Caco-2 (cell line): Measurements from ENCODE around the gene RNF151. TPM values are rescaled to one million over a fixed set of nuclear protein-coding genes. Genes with fewer than 3 reads are reported as not detected.

Experiments
- BruUV-seq: library from RNA; stranded (reverse); fragments of 400-500 nt; replicated peaks from 2 replicates; lab custom pipeline; 2021; lab: Mats Ljungman, UMichigan
- CTCF ChIA-PET: fragments of 300-600 bp; sonication (Branson Sonifier 250); formaldehyde crosslinking; loops from one replicate; lab custom pipeline; 2022; ENCODE audit warnings: antibody characterized with exemption; lab: Charles Lee
- POLR2A ChIA-PET: fragments of 300-600 bp; sonication (Branson Sonifier 250); formaldehyde crosslinking; loops from one replicate; lab custom pipeline; 2022; ENCODE audit warnings: antibody characterized with exemption; lab: Charles Lee
- DNase-seq, 2 experiments: peaks; one replicate each; pipeline versions ENCODE4 v3.0.0 to v3.0.0-alpha.2; 2020 to 2022
- H3K27me3 ChIP-seq: replicated peaks from 2 replicates; pipeline ENCODE4 v1.6.0; 2011; ENCODE audit warnings: low read length; ENCODE audit not compliant: control insufficient read depth, insufficient read depth
- H3K36me3 ChIP-seq: 2 replicates; pipeline ENCODE4 v1.5.1; 2011; ENCODE audit warnings: low read length; ENCODE audit not compliant: control insufficient read depth, insufficient read depth
- H3K4me1 ChIP-seq: fragments of 250-450 bp; sonication (Bioruptor Pico); 2 replicates; pipeline ENCODE4 v1.5.1; 2020; ENCODE audit warnings: mild to moderate bottlenecking
- H3K4me3 ChIP-seq: 2 replicates; pipeline ENCODE4 v1.5.1; 2011; ENCODE audit warnings: low read depth, mild to moderate bottlenecking, control low read depth, low read length
- H3K9me3 ChIP-seq: fragments of 250-450 bp; sonication (Bioruptor Pico); 2 replicates; pipeline ENCODE4 v1.5.1; 2020; ENCODE audit warnings: mild to moderate bottlenecking, moderate library complexity
- H3K27ac Mint-ChIP-seq: one replicate; pipeline ENCODE4 v1.8.0; 2022; ENCODE audit warnings: mixed read lengths; ENCODE audit not compliant: unreplicated experiment
- H3K27me3 Mint-ChIP-seq: one replicate; pipeline ENCODE4 v1.8.0; 2022; ENCODE audit warnings: mixed read lengths; ENCODE audit not compliant: insufficient read depth, unreplicated experiment
- H3K36me3 Mint-ChIP-seq: one replicate; pipeline ENCODE4 v1.8.0; 2022; ENCODE audit warnings: mild to moderate bottlenecking, mixed read lengths; ENCODE audit not compliant: insufficient read depth, unreplicated experiment
- H3K4me1 Mint-ChIP-seq: one replicate; pipeline ENCODE4 v1.8.0; 2022; ENCODE audit warnings: low read depth, mixed read lengths; ENCODE audit not compliant: unreplicated experiment
- H3K4me3 Mint-ChIP-seq: one replicate; pipeline ENCODE4 v1.8.0; 2022; ENCODE audit warnings: mild to moderate bottlenecking, moderate library complexity, mixed read lengths; ENCODE audit not compliant: unreplicated experiment
- H3K9me3 Mint-ChIP-seq: one replicate; pipeline ENCODE4 v1.8.0; 2022; ENCODE audit warnings: mixed read lengths; ENCODE audit not compliant: unreplicated experiment
- intact Hi-C: fragments of 100-400 bp; cut with micrococcal nuclease; formaldehyde crosslinking; loops from one replicate; pipeline ENCODE4 v1.10.0; 2022; ENCODE audit not compliant: unreplicated experiment
- total RNA-seq: library from RNA; stranded (reverse); gene quantifications from 2 replicates; pipeline ENCODE4 v1.2.3, GENCODE V29; 2022
- TF ChIP-seq, protein P1 (sequence below), 2 experiments: fragments of 200-600 bp in 1 of 2; IDR thresholded peaks; 1 replicate in 1 of 2; 2 replicates in 1 of 2; pipeline versions ENCODE4 v1.5.1 to v1.8.0; 2011 to 2022; ENCODE audit warnings: antibody characterized with exemption in 1 of 2, control low read depth in 1 of 2, inconsistent platforms in 1 of 2, low read depth in 1 of 2, low read length in 1 of 2, mild to moderate bottlenecking in 1 of 2, moderate library complexity in 1 of 2; ENCODE audit not compliant: insufficient read depth in 1 of 2, severe bottlenecking in 1 of 2, unreplicated experiment in 1 of 2

The RNF151 gene
- total RNA-seq, 1 experiment from 2014 or later, result not detected

DNA sequence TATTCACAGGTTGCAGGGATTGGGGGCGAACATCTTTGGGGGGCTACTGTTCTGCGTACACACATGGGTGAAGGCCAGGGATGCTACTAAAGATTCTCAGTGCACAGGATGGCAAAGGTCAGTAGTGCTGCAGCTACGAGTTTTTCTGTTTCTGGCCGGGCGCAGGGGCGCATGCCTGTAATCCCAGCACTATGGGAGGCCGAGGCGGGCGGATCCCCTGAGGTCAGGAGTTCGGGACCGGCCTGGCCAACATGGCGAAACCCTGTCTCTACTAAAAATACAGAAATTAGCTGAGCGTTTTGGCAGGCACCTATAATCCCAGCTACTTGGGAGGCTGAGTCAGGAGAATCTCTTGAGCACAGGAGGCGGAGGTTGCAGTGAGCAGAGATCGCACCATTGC is 46.9 kb downstream of the RNF151 start:
- no TSS peak for BruUV-seq
- Histone ChIP-seq H3K4me1 (peaks cover 13% of the 10 kb centered on the region), H3K36me3 (no peaks in the 10 kb centered on the region), H3K27me3 (no peaks in the 10 kb centered on the region), H3K9me3 (no peaks in the 10 kb centered on the region), H3K4me3 (no peak overlapping the region)
- Mint-ChIP-seq H3K36me3 (no peaks in the 10 kb centered on the region), H3K9me3 (no peaks in the 10 kb centered on the region), H3K4me1 (no peaks in the 10 kb centered on the region), H3K4me3 (no peak overlapping the region), H3K27me3 (no peaks in the 10 kb centered on the region), H3K27ac (no peak overlapping the region)
- POLR2A ChIA-PET, result no interaction called here
- TF ChIP-seq, protein P1, sequence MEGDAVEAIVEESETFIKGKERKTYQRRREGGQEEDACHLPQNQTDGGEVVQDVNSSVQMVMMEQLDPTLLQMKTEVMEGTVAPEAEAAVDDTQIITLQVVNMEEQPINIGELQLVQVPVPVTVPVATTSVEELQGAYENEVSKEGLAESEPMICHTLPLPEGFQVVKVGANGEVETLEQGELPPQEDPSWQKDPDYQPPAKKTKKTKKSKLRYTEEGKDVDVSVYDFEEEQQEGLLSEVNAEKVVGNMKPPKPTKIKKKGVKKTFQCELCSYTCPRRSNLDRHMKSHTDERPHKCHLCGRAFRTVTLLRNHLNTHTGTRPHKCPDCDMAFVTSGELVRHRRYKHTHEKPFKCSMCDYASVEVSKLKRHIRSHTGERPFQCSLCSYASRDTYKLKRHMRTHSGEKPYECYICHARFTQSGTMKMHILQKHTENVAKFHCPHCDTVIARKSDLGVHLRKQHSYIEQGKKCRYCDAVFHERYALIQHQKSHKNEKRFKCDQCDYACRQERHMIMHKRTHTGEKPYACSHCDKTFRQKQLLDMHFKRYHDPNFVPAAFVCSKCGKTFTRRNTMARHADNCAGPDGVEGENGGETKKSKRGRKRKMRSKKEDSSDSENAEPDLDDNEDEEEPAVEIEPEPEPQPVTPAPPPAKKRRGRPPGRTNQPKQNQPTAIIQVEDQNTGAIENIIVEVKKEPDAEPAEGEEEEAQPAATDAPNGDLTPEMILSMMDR (IDR thresholded peaks at IDR 0.05; ENCODE audit: insufficient read depth in 1 of 2, low read depth in 1 of 2, low read length in 1 of 2, severe bottlenecking in 1 of 2, unreplicated experiment in 1 of 2), result no peak
- DNase-seq, result no peak
- CTCF ChIA-PET, result no interaction called here
- intact Hi-C loops, result no loop called here

DNA sequence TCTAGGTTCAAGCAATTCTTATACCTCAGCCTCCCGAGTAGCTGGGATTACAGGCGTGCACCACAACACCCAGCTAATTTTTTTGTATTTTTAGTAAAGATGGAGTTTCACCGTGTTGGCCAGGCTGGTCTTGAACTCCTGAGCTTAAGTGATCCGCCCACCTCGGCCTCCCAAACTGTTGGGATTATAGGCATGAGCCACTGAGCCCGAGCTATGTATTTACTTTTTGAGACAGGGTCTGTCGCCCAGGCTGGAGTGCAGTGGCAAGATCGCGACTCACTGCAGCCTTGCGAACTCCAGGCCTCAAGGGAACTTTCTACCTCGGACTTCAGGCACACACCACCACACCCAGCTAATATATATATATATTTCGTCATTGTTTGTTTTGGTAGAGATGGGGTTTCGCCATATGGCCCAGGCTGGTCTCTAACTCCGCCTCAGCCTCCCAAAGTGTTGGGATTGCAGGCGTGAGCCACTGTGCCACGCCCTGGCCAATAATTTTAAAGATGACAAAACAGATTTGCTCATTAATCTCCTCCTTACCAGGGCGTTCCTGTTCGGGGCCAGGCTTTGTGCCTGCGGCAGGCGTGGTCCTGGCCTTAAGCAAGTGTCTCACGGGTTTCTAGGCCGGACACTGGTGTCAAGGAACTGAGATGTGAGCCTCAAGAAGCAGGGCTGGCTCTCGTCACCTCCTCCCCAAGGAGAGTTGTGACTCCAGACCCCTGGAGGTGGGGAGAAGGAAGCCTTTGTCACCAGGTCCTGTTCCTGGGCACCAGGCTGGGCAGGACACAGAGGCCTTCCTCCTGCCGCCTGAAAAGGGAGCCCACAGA is 48.7 kb downstream of the RNF151 start:
- no peaks in the 10 kb centered on the region for H3K36me3 ChIP-seq
- Mint-ChIP-seq H3K4me3 (no peak overlapping the region), H3K27me3 (no peaks in the 10 kb centered on the region), H3K36me3 (no peaks in the 10 kb centered on the region), H3K27ac (peak overlapping the region; percentile 48), H3K9me3 (no peaks in the 10 kb centered on the region), H3K4me1 (no peaks in the 10 kb centered on the region)
- DNase-seq, result peak; percentile 74 to 81
- H3K4me1 ChIP-seq, result peaks cover 11% of the 10 kb centered on the region
- CTCF ChIA-PET, result interaction anchor here (1.2 kb wide), 1 partner anchor 140 kb away, joined by 3 read pairs; the partner anchor contains the start of gene TRAF7
- BruUV-seq, result no TSS peak
- intact Hi-C loops, result no loop called here
- POLR2A ChIA-PET, result interaction anchor here (0.5 kb wide), 1 partner anchor 398 kb away, joined by 6 read pairs; no protein-coding TSS in a partner anchor
- H3K4me3 ChIP-seq, result no peak overlapping the region
- TF ChIP-seq, protein P1 (IDR thresholded peaks at IDR 0.05; ENCODE audit: insufficient read depth in 1 of 2, low read depth in 1 of 2, low read length in 1 of 2, severe bottlenecking in 1 of 2, unreplicated experiment in 1 of 2), result no peak
- no peaks in the 10 kb centered on the region for H3K27me3 ChIP-seq
- H3K9me3 ChIP-seq, result no peaks in the 10 kb centered on the region

DNA sequence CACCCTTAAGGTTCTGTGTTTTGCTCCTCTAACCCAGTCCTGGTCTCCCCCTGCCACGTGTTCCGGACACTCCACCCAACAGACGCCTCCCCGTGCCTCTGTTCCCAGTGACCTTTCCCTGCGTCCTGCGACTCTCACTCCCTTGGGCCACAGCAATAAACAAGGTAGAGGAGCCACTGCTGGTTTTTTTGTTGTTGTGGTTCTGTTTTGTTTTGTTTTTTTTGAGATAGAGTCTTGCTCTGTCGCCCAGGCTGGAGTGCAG is 49.2 kb downstream of the RNF151 start:
- peaks cover 11% of the 10 kb centered on the region for H3K4me1 ChIP-seq
- H3K9me3 ChIP-seq, result no peaks in the 10 kb centered on the region
- POLR2A ChIA-PET, result no interaction called here
- Mint-ChIP-seq H3K4me3 (no peak overlapping the region), H3K4me1 (no peaks in the 10 kb centered on the region), H3K9me3 (no peaks in the 10 kb centered on the region), H3K36me3 (no peaks in the 10 kb centered on the region), H3K27me3 (no peaks in the 10 kb centered on the region), H3K27ac (peak overlapping the region; percentile 48)
- intact Hi-C loops, result no loop called here
- BruUV-seq, result TSS peak; percentile 67
- H3K27me3 ChIP-seq, result no peaks in the 10 kb centered on the region
- no peak for DNase-seq
- H3K36me3 ChIP-seq, result no peaks in the 10 kb centered on the region
- TF ChIP-seq, protein P1 (IDR thresholded peaks at IDR 0.05; ENCODE audit: insufficient read depth in 1 of 2, low read depth in 1 of 2, low read length in 1 of 2, severe bottlenecking in 1 of 2, unreplicated experiment in 1 of 2), result no peak
- no peak overlapping the region for H3K4me3 ChIP-seq
- CTCF ChIA-PET, result interaction anchor here (1.2 kb wide), 1 partner anchor 140 kb away, joined by 3 read pairs; the partner anchor contains the start of gene TRAF7
